Head of caudate nucleus (tissue), 42 donors: Measurements from ENCODE around the gene RAPGEF4.

Experiments used
- DNase-seq, 42 donors: peaks; one replicate each; pipeline versions ENCODE4 v3.0.0 to v3.0.0-alpha.2; 2020 to 2021; ENCODE audit warnings: mixed read lengths in 7 of 42
- intact Hi-C: fragments of 100-400 bp; cut with DNase I; formaldehyde crosslinking; loops from one replicate; pipeline ENCODE4 v1.15.0; 2022

Gene RAPGEF4

DNA sequence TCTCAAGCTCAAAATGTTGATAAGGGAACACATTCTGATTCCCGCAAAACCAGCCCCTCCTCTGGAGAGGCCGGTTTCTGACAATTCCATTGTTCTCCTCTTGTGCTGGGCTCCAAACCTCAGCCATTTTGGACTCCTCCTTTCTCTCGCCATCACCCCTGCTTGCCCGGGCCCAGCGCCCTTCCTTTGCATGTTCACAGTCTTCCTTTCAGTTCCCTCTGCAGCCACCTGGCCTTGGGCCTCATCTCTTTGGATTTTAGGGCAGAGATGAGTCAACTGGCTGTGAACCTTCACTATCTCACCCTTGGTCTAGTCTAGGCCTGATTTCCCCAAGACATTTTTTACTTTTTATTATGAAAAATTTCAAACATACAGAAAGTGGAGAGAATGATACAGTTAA is 184.1 kb downstream of the RAPGEF4 start:
- no peak for DNase-seq

DNA sequence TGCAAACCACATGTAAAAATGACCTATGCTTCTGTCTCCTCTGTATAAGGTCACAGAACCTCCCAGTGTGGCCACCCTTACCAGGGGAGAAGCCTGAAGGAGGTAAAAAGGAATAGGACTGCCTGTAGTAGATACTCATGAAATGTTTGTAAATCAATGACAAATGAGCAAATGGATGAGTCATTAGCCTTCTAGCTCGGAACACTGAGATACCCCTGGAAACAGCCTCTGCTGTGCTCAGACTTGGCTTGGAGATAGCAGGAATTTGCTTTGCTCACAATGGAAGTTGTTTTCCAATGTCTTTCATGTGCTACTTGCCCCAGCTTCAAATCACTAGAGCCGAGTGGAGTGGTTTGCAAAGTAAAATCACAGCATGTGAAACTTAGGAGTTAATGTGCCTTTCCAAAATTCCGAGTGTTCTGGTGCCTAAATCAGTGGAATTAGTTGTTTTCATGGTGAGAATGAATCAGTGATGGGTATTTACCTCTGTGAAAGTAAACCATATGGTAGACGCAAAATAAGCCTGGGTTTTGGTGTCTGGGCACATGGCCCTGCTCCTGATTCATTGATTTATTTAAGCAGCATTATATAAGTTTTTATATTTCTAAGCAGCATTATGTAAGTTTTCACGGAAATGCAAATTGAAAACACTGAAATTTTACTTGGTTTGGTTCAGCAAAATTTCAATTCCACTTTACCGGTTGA is 186.0 kb downstream of the RAPGEF4 start:
- intact Hi-C loops: no loop called here
- peak in 2 of 42 donors; percentile 24 to 39 for DNase-seq

More for the DNA sequence above, 184.1 kb downstream of the RAPGEF4 start:
- intact Hi-C loops: no loop called here

DNA sequence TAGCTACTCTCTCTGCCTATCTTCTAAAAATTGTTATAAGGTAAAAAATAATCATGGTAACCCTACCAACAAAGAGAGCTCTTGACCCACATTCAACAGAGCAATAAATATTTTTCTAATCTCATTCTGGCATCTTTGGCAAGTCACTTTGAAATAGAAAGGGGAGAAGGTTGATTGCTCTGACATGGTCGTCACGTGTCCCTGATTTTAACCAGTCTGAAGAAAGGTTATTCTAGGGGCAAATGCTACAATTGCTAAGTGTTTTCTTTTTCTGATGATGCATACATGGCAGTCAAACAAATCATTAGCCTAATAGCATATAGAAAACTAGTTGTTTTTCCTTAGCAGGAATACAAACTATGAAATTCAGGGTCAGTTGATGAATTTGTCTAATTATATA is 186.7 kb downstream of the RAPGEF4 start:
- intact Hi-C loops: no loop called here

DNA sequence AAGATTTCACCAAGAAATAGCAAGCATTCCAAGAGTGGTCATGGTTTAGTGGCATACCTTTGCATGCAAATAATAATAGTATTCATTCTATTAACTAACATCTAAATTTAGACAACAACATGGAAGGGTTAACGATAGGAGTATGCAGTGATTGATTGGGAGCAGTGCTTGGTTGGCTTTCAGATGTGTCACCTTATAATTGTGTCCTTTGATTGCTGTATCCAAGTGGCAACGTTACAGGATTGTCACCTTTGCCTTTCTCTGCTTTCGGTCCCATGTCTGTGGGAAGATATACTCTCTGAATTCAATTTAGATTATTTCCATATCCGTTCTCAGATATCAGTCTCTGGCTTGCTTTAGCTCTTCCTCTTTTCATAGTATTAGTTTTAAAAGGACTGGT is 187.2 kb downstream of the RAPGEF4 start:
- intact Hi-C loops: no loop called here
- DNase-seq: no peak

More for the DNA sequence above, 186.7 kb downstream of the RAPGEF4 start:
- DNase-seq: no peak

DNA sequence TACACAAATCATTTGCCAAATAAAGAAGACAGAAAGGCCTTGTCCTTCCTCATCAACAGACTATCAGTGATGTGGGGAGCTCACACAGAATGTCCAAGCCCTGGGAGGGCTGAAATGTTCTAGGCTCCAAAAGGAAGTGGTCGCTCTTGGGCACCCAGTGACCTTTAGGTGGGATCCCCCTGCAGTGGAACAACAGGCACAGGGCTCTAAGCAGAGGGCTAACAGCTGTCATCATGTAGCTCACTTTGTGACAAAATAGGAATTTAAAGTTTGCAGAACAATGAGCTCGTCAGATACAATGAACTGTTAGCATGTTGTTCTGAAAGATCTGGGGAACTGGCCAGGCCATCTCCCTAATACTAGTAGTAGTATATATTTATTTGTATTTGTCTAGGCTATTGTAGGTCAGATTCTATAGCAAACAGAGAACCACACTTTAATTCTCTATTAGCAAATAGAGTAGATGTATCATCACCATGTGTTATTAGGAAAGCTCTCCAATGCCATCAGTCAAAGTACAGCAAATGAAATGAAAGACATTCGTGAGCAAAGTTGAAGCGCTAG is 188.5 kb downstream of the RAPGEF4 start:
- DNase-seq: no peak
- intact Hi-C loops: no loop called here

DNA sequence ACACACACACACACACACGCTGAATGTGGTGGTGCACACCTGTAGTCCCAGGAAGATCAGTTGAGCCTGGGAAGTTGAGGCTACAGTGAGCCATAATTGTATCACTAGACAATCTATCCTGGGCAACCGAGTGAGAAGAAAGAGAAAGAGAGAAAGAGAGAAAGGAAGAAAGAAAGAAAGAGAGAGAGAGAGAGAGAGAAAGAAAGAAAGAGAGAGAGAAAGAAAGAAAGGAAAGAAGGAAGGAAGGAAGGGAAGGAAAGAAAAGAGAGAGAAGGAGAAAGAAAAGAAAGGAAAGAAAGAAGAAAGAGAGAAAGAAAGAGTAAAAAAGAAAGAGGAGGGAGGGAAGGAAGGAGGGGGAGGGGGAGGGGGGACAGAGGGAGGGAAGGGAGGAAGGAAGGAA is 190.0 kb downstream of the RAPGEF4 start:
- no peak for DNase-seq
- intact Hi-C loops: no loop called here

DNA sequence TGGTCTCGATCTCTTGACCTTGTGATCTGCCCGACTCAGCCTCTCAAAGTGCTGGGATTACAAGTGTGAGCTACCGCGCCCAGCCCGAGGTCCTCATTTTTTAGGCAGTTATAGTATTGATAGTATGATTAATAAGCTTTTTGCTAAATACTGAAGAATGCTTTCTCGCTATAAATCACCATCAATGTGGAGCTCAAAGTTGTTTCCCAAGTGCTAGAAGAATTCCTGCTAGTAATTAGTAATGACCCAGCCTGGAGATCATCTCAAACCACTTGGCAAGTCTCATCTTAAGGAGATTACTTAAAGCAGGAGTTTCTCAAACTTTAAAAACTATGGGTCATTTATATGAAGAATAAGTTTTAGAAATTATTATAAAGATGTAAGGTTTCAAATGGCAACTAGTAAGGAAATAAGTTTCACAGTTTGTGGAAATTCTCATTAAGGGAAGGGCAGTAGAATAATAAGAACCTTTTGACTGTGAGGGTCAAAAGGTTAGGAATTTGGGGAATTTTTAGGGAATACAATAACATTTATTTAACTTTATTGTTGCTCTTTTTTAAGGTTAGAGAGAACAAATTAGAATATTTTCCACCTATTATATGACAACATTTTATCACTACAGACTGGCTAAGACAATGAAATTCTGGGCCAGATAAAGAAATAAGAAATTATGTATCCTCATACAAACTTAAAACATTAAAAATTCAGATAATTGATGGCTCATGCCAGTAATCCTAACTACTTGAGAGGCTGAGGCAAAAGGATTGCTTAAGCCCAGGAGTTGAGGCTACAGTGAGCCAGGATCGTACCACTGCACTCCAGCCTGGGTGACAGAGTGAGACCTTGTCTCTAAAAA is 191.4 kb downstream of the RAPGEF4 start:
- intact Hi-C loops: no loop called here
- DNase-seq: no peak

DNA sequence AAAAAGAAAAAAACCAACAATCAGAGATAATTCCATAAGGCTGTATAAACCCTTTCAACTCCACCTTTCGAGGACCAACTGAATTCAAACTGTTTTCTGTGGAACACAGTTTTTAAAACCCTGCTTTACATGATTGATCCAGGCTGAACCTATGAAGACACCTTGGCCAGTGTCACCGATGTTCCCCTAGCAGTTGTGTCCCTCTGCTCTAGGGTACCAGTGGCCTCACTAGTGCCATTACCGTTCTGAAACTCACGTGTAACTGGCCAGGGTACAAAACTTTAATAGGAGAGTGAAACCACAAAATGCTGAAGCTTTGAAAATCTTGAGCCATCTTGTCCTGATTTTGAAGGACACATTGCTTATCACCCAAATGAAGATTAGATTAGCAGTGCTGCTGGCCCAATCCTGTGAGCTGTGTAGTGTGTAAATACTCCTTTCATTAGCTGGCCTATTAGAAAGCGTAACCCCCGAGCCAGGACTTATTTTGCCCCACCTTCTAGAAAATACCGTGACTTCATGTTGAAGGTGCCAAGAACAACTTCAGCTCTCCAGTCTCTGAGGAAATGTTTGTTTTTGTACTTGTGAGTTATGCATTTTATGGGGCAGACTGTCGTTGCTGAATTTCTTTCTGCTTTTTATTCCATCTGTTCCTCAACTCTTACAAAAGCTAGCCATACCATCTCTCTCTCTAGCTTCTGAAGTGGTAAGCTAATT is 192.2 kb downstream of the RAPGEF4 start:
- intact Hi-C loops: no loop called here
- DNase-seq: no peak

DNA sequence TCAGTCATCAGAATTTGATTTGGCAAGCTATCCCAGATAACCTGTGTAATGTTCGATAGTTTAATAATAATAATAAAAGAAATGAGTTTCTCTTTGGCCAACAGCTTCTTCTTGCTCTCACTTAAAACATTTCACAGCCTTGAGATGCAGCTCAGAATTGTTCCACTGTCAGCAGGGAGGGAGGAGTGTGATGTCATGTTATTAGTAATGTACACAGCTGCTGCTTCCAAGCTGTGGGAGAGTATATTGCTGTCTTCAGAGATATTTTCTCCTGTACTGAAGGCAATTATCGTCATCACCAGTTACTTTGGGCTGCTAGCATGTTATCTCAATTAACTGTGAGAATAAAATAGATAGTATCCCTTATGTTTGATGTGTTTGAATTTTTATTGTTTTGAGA is 193.1 kb downstream of the RAPGEF4 start:
- intact Hi-C loops: no loop called here
- peak in 8 of 42 donors; percentile 21 to 67 (median 40) for DNase-seq

DNA sequence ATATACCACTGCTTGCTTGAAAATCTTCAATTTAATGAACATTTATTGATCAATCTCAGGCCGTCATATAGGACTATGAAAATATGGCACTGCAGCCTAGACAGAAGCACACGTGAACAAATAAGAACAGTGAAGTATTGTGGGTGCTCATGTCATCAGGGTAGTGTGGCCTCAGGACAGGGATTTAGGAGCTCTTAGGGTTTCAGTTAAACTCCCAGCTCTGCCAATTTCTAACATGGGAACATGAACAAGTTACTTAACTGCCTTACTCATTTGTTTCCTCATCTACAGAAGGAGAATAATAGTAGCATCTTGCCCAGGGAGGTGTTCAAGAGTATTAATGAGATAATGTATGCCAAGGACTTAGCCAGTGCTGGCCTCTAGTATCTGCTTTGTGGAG is 194.0 kb downstream of the RAPGEF4 start:
- DNase-seq: no peak
- intact Hi-C loops: loop anchor here (5.0 to 10.0 kb wide), 2 partner anchors 65 to 117 kb away; no protein-coding TSS in a partner anchor

DNA sequence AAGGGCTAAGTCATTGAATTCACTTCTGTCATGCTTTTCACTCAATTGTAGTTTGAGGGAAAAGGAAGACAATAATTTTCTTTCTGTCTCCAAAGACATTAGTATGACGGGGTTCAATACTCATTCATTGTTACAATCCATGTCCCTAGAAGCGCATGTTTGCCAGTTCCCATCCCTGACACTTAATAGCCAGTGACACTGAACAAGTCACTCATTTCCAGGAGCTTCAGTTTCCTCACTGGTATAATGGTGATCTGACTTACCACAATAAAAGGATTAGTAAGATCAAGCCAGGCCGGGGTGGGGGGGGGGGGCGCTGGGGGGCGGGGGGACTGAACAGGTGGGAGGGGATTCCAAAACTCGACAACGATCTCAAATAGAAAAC is 195.2 kb downstream of the RAPGEF4 start:
- DNase-seq: no peak
- intact Hi-C loops: loop anchor here (5.0 to 10.0 kb wide), 2 partner anchors 66 to 119 kb away; no protein-coding TSS in a partner anchor

DNA sequence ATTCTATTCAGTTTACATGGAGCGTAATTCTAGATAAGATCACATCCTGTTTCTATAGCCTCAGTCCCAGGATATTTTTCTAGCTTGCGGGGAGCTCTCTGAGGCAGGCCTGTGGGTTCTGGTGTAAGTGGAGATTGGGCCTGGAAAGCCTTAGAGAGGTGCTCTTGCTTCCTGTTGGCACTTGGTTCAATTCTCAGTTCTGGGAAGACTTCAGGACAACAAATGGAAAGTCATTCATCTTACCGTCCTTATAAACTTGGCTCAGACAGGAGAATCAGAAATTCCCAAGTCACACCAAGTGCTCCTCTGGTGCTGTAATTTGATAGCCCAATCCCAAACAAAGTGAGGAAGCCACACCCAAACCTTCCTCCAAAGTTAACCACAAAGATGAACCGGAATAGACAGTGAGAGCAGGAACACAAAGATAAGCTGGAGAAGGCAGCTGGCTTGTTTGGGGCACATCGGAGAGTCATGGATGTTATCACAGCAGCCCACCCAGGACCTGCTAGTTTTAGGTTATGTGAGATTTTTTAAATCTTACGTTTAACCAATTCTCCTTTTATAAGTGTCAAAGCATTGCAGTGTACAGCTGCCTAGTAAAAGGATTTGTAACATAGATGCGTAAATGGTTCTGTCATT is 195.7 kb downstream of the RAPGEF4 start:
- intact Hi-C loops: loop anchor here (5.0 to 10.0 kb wide), 2 partner anchors 67 to 119 kb away; no protein-coding TSS in a partner anchor

DNA sequence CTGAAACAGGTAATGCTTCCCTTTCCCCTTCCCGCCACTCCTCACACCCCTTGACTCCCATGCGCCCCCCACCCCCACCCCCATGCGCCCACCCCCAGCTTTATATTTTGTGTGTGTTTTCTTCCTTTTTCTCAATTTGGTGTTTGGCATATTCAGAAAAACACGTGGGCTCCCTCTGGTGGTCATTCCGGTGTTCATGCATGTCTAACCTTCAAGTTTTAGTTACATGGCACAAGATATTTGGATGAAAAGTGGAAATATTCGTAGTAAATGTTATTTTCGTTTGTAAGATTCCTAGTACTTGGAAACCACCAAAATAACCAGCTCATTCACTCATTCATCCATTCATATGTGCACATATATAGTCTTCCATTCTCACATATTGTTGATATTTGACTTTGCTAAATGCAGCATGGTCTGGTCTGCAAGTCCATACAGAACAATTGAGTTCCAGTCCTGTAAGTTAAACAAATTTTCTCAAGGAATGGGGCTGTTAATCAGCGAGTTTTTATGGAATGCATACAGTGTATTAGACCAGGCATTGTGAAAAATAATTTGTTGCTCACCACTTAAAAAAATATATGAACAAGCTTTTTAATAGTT is 196.4 kb downstream of the RAPGEF4 start:
- peak; percentile 22 to 92 (median 76) for DNase-seq
- intact Hi-C loops: loop anchor here (5.0 to 10.0 kb wide), 2 partner anchors 67 to 120 kb away; no protein-coding TSS in a partner anchor

More for the DNA sequence above, 195.7 kb downstream of the RAPGEF4 start:
- no peak for DNase-seq

DNA sequence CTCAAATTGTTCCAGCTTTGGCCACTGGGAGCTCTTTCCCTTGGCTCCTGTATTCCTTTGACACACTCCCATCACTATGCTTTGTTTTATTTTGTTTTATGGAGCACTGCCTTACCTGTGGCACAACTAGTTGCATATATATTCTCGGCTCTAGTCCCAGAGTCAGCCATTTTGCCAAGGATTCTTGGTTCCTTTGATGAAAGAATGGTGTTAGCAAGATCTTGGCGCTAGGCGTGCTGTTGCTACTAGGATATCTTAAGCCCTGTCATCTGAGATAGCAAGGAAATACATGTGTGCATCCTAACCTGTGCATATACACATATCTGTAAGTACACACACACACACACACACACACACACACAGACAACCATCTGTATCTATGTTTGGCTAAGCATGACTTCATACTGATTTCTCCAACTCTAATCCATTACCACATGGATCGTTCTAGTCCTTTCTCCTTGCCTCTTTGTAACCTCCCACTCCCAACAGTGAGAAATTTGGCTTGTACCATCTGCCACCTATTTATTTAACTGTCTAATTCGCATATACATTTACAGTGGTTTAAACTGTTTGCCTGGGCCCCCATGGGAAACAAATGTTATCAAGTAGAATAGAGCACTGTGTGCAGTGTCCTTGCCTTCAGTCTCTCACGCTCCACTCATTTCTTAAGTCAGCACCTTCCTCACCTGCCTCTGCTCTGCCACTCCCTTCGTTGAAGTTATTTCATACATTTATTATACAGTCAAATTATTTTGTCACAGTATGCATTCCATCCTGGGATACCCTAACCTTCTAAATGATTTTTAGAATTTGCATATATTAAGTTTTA is 202.5 kb downstream of the RAPGEF4 start:
- DNase-seq: no peak
- intact Hi-C loops: loop anchor here (10.0 kb wide), 1 partner anchor 73 kb away; no protein-coding TSS in a partner anchor

DNA sequence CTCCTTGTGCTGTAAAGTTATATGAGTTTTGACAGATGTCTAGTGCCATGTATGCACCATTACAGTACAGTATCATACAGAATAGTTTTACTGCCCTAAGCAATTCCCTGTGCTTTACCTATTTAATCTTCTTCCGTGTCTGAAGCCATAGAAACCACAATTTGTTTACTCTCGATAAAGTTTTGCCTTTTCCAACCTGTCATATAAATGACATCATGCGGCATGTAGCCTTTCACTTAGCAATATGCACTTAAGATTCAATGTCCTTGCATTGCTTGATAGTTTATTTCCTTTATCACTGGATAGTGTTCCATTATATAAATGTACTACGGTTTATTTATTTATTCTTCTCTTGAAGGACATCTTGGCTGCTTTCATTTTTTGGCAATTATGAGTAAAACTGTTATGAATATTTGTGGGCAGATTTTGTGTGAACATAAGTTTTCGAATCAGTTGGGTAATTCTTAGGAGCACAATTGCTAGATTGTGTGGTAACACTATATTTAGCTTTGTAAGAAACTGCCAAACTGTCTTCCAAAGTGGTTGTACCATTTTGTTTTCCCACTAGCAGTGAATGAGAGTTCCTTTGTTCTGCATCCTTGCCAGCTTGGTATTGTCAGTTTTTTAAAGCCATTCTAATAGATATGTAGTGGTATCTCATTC is 203.2 kb downstream of the RAPGEF4 start:
- intact Hi-C loops: loop anchor here (10.0 kb wide), 1 partner anchor 74 kb away; no protein-coding TSS in a partner anchor
- no peak for DNase-seq

DNA sequence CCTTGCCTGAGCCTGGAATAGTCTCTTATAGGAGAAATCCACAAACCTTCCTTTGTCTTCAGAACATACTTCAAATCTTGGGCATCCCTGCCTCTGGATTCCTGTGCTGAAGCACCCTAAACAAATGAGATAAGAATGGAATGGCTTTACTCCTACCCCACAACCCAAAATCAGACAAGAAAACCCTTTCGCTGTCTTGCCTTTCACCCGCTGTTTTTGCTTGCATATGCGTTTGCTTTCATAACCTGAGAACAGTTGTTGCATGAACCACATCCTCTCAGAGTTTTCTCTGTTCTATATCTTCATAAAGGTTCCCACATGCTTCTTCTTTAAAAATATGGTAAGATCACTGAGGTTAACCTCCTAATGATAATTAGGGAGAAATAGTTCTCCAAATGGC is 207.9 kb downstream of the RAPGEF4 start:
- intact Hi-C loops: no loop called here
- DNase-seq: no peak
